ENCODE results near the gene DAPK1.

GRCh38 chr9:87541663-87542062, 44.0 kb downstream of the DAPK1 start:
- TF ChIP-seq, protein P1, sequence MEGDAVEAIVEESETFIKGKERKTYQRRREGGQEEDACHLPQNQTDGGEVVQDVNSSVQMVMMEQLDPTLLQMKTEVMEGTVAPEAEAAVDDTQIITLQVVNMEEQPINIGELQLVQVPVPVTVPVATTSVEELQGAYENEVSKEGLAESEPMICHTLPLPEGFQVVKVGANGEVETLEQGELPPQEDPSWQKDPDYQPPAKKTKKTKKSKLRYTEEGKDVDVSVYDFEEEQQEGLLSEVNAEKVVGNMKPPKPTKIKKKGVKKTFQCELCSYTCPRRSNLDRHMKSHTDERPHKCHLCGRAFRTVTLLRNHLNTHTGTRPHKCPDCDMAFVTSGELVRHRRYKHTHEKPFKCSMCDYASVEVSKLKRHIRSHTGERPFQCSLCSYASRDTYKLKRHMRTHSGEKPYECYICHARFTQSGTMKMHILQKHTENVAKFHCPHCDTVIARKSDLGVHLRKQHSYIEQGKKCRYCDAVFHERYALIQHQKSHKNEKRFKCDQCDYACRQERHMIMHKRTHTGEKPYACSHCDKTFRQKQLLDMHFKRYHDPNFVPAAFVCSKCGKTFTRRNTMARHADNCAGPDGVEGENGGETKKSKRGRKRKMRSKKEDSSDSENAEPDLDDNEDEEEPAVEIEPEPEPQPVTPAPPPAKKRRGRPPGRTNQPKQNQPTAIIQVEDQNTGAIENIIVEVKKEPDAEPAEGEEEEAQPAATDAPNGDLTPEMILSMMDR (IDR thresholded peaks at IDR 0.05): no peak
- no peak for TF ChIP-seq POLR2A (IDR thresholded peaks at IDR 0.05)
